Stimulated activated CD4-positive, alpha-beta T cell treated with anti-CD3 and anti-CD28 coated beads, Interleukin-15, amount 100 ng/mL, for 24 hours (primary cell): ENCODE data around the gene LRP2BP.
"Not testable (repeated sequence)": the region's sequence is repeated elsewhere in the genome, so short reads cannot be mapped to it uniquely, and the experiment has no call there.

Source experiments
- DNase-seq: peaks from one replicate; pipeline ENCODE4 v3.0.0-alpha.2; 2020

The LRP2BP gene

GRCh38 chr4:185394568-185395237 is 1.0 kb downstream of the LRP2BP start:
- DNase-seq = no peak

DNA sequence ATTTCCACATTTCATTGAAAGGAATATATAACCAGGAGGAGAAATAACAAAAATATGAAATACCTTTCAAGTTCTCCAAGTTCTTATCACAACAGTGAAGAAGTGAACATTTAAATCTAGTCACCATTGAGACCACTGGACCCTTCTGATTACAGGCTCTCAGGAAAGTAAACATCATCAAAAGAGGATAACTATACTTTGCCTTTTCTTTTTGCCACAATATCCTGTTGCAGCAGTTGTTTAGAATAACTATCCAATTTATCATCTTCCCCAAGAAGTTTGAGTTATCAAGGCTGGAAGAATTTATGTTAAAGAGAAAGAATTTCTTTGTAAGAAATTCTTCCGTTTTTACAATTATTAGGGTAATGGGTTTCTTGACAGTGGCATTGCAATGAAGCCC is 3.6 kb downstream of the LRP2BP start:
- DNase-seq = no peak

- DNase-seq = no peak
These were observed 4.8 kb downstream of the LRP2BP start for GRCh38 chr4:185390941-185391340.

GRCh38 chr4:185387957-185388356 is 7.8 kb downstream of the LRP2BP start:
- no peak for DNase-seq

DNA sequence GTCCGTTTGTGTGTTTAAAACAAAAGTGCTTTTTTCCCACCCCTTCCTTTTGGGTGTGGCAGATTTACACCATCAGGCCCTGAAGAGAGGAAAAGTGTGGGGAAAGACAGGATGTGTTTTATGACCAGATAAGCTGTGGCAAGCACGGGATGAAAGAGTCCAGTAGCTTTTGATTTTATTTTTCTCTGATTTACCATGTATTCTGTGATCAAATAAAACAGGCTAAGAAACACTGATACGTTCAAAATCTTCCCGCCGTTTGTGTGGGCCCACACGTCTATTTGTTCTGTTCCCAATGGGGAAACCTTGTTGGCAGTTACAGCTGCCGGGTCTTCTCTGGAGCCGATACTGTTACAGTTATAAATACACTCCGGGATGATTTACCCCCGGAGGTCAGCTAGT is 10.8 kb downstream of the LRP2BP start:
- DNase-seq = no peak

GRCh38 chr4:185384061-185384460 is 11.7 kb downstream of the LRP2BP start:
- no peak for DNase-seq

DNA sequence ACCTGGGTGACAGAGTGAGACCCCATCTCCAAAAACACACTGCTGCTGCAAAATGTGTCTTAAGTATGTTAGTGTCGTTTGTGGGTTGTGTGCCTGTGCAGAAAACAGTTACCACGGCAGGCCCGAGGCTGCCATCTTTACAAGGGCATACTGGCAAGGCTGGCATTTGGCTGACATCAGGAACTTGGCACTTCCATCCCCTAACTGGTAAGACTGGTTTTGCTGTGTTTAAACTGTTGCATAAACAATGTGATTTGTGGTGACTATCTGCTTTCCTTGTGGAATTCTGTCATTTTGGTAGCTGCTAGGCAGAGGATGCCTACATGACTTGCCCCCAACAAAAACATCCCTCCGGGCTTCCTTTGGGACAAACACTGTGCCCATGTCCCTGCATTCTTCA is 12.3 kb downstream of the LRP2BP start:
- DNase-seq = no peak

DNA sequence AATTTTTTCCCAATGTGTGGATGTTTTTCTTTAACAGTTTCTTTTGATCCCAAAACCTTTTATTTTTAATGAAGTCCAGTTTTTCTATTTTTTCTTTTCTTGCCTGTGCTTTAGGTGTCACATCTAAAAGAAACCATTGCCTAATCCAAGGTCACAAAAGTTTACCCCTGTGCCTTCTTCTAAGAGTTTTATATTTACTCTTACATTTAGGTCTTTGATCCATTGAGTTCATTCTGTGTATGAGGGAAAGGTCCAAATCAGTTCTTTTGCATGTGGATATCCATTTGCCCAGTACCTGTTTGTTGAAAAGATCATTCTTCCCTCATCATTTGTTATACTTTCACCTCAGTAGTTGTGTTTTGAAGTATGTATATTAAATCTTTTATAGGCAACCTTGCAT is 13.0 kb downstream of the LRP2BP start:
- no peak for DNase-seq

DNA sequence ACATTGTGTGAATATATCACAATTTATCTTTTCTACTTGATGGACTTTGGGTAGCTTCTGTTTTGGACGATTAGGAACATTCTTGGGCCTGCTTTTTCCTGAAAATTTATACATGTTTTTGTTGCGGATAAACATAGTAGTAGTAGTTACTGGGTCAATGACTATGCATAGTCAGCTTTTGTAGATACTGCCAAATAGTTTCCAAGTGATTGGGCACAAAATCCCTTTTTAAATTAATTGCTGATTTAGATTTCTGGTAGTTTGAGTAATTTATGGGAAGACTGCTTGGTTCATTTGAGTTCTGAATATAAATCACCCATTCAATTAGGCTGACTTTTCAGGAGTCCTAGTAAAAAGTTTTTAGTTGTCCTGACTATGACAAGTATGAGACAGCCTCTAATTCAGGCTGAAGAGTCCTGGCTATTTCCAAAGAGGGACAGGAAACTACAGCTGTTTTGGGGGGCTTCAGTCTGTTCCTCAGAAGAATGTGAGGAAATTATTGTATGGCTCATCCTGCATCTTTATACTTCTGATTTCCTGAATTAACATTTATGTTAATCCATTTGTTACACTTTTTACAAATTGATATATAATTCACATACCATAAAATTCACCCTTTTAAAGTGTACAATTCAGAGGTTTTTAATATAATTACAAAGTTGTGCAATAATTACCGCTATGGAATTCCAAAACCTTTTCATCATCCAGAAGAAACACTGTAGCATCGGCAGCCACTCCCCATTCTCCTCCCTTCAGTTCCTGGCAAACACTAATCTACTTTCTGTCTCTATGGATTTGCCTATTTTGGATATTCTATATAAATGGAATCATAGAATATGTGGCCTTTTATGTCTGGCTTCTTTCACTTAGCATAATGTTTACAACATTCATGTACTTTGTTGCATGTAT is 14.2 kb downstream of the LRP2BP start:
- no peak for DNase-seq

DNA sequence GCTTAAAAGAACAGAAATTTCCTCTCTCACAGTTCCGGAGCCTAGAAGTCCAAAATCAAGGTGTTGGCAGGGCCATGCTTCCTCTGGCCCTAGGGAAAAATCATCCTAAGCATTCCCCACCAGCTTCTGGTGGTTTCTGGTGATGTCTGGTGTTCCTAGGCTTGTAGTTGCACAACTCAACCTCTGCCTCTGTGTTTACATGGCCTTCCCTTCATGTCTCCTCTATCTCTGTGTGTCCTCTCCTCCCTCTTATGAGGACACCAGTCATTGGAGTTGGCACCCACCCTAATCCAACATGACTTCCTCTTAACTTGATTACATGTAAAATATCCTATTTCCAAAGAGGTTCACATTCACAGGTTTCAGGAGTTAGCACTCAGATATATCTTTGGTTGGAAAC is 15.4 kb downstream of the LRP2BP start:
- no peak for DNase-seq

GRCh38 chr4:185379326-185380295 is 16.1 kb downstream of the LRP2BP start:
- DNase-seq = no peak

DNA sequence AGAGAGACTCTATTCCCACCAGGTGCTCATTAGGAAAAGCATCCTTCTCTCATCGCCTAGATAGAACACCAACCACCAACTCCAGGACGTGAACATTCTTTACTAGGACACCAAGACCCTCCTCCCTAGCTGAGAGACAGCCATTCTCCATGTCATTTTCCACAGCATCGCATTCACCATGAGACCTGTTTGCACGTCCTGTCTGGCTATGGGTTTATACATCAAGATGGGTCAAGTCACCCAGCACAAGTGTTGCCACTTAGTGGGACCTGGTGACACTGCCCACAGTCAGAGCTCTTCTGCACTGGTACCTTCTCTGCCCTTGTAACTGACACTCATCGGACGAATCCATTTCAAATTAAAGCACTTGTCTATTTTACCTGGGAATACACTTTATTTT is 17.5 kb downstream of the LRP2BP start:
- DNase-seq = no peak

DNA sequence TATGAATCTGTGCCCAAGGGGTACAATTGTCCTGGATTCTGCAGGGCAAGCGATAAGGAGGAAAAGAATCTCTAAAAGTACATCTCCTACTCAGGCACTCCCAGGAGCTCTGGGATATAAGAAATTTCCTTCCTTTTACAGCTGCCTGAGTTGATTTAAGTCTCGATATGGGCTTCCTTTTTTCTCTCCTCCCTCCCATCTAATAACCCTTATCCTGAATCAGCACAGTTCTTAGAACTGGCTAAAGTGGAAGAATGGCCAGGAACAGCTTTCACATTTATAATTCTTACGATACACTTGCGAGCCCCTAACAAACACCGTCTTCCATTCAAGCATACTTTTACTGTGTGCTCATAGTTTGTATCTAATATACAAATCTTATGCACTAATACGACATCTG is 21.2 kb downstream of the LRP2BP start:
- DNase-seq = no peak

GRCh38 chr4:185374027-185374426 is 21.7 kb downstream of the LRP2BP start:
- no peak for DNase-seq

- no peak for DNase-seq
These were observed 24.0 kb downstream of the LRP2BP start for GRCh38 chr4:185371702-185372101.

DNA sequence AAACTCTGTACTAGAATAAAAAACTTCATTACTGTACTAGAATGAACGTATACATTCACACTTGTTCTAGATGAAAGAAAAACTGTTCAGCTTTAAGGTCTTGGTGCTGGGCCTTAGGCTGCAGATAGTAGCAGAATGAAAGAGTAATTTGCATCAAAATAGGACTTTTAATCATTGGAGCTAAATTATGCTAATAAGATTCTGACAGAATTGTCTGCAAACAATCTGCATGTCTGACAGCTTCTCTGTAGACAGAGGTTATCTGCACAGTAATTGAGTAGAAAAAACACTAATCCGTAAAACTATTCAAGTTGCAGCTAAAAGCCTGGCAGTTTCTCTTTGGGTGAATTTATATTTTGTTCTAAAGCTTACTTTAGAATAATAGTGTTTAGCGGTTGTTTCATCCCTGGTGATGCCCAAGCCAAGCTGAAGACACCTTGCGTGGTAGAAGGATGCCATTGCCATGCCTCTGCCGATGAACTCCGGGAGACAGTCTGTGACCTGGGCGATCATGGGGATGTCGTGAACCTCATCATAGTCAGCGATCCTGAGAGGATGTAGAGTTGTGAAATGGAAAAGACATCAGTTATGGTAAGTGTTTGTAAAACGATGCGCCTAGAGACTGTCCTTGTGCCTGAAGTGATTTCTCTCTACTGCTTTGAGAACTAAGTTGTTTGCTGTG is 25.3 kb downstream of the LRP2BP start:
- DNase-seq = no peak

- no peak for DNase-seq
These were observed 26.0 kb downstream of the LRP2BP start for GRCh38 chr4:185369731-185370130.

DNA sequence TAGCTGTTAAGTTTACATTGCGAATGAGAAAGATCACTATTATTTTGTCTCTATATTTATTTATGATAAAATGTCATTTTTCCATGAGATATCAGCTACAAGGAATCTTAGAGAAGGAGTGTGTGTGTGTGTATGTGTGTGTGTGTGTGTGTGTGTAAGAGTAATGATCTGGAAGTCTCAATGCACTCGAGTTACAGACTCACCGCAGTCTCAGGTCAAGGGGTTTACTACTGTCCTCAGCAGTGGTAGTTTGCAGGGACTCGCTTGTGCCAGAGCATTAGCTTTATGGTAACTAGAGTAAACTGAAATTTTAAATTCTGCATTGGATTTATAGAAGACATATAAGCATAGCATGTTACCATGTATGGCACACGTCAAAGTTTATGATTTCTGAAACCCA is 30.8 kb downstream of the LRP2BP start:
- DNase-seq = no peak

DNA sequence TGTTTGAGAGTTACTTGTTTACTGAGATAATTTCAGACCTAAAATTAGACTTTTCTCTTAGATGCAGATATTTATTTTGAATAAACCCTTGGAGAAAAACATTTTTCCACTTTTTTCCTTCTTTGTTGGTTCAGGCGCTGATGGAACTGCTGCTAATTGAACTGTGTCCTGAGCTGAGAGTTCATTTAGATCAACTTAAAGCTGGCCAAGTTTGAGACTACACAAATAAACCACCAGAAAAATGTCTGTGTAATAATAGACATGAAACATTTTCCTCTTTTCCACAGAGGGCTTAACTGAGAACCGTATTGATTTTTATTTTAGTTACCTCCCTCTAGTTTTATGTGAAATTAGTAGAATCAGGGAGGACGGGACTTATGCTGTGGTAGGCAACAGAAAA is 32.5 kb downstream of the LRP2BP start:
- no peak for DNase-seq

DNA sequence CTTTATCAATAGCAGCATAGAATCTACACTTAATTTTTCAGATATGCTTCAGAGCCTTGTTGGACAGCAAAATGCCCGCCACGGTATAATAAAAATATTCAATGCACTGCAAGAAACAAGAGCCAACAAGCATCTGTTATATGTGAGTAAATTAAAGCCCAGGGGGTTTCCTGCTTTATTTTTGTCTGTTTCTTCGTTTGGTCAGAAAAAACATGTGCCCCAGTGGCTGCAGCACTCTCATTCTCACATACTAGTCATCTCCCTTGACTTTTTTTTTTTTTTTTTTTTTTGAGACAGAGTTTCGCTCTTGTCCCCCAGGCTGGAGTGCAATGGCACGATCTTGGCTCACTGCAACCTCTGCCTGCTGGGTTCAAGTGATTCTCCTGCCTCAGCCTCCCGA is 33.2 kb downstream of the LRP2BP start:
- not testable (repeated sequence) for DNase-seq

- no peak for DNase-seq
These were observed 33.9 kb downstream of the LRP2BP start for GRCh38 chr4:185361872-185362271.

DNA sequence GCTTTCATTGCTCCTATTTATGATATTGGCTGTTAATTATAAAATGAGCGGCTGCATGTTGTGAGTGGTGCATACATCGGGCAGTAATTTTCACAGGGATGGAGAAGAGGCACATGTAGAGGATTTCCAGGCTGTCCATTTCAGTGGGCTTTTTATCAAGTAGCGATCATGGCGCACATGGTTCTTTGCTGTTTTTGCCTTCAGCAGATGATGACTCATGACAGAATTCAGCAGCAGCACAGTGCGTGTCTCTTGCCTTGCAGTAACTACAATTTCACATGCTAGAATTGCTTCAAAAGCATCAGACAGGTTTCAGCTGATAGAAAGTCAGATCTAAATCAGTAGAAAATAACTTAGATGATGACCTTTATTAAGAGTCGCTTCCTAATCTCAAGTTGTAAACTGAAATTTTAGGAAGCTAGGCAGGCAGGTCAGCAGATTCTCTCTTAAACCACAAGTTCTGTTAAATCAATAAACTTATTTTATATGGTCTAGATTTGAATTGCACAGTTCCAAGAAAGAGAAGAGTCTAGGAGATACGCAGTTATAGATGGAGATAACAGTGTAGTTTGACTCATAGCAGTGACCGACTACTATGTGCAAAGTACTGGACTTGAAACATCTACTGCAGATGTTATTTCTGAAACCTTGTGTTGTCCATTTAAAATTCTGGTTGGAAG is 35.8 kb downstream of the LRP2BP start:
- DNase-seq = no peak
